Mammary epithelial cell (primary cell): ENCODE data around the gene DCLRE1B.

ENCODE experiments used
- EZH2 ChIP-seq: IDR thresholded peaks from 2 replicates; pipeline ENCODE4 v1.6.1; 2012; ENCODE audit warnings: low read length, inconsistent platforms, borderline replicate concordance
- TF ChIP-seq, protein P1 (sequence below), 2 donors: IDR thresholded peaks in 1 of 2; conservative IDR thresholded peaks in 1 of 2; 2 replicates each; pipeline ENCODE4 v1.5.1; 2011 to 2012; ENCODE audit warnings: inconsistent platforms in 2 of 2, low read length in 2 of 2, mild to moderate bottlenecking in 2 of 2, control low read depth in 1 of 2, low read depth in 1 of 2; ENCODE audit not compliant: insufficient read depth in 1 of 2; ENCODE audit errors: extremely low read depth in 1 of 2

DNA sequence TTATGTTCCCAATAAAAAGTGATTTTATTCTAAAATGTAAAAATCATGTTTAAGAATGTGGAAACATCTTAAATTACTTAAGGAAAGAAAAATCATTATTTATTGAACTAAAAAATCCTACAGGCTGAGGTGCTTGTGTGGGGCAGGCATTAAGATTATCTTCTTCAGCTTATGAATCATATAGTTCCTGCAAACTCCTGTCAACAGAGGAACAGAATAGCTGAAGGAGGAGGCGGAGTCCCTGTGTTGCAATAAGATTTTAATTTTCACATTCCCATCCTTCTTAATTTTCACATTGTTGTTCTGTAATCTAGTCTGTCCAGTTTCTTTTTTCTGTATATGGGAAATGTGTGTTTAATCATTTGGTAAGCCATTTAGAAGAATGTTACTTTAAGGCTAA lies 53.6 kb downstream of the DCLRE1B start:
- TF ChIP-seq, protein P1, sequence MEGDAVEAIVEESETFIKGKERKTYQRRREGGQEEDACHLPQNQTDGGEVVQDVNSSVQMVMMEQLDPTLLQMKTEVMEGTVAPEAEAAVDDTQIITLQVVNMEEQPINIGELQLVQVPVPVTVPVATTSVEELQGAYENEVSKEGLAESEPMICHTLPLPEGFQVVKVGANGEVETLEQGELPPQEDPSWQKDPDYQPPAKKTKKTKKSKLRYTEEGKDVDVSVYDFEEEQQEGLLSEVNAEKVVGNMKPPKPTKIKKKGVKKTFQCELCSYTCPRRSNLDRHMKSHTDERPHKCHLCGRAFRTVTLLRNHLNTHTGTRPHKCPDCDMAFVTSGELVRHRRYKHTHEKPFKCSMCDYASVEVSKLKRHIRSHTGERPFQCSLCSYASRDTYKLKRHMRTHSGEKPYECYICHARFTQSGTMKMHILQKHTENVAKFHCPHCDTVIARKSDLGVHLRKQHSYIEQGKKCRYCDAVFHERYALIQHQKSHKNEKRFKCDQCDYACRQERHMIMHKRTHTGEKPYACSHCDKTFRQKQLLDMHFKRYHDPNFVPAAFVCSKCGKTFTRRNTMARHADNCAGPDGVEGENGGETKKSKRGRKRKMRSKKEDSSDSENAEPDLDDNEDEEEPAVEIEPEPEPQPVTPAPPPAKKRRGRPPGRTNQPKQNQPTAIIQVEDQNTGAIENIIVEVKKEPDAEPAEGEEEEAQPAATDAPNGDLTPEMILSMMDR (conservative IDR thresholded peaks at IDR 0.05 in 1 of 2, IDR thresholded peaks at IDR 0.05 in 1 of 2; ENCODE audit: extremely low read depth in 1 of 2, insufficient read depth in 1 of 2, low read depth in 1 of 2, low read length in 2 of 2): no peak
- TF ChIP-seq EZH2: no peak
